ENCODE data around the gene ZNRF3.
"Not testable (repeated sequence)": the region's sequence is repeated elsewhere in the genome, so short reads cannot be mapped to it uniquely, and the experiment has no call there.

Gene ZNRF3

GRCh38 chr22:28841111-28841510, 42.3 kb upstream of the ZNRF3 start:
- Histone ChIP-seq H4K20me1 (ENCODE audit: insufficient read depth, low read length) (no peaks in the 10 kb centered on the region), H2AFZ (ENCODE audit: low read depth, low read length) (no peak overlapping the region), H3K4me1 (ENCODE audit: low read length) (no peaks in the 10 kb centered on the region), H3K4me3 (ENCODE audit: low read length) (no peak overlapping the region), H3K27me3 (ENCODE audit: low read depth, low read length) (no peaks in the 10 kb centered on the region), H3K27ac (ENCODE audit: low read length) (no peak overlapping the region), H3K9ac (ENCODE audit: low read length) (no peak overlapping the region), H3K4me2 (ENCODE audit: low read length) (no peak overlapping the region), H3K79me2 (ENCODE audit: low read length) (no peaks in the 10 kb centered on the region), H3K9me3 (ENCODE audit: insufficient read depth, low read length) (peaks cover 2% of the 10 kb centered on the region; the same call in 1 of the 2 replicates), H3K36me3 (replicated peaks; ENCODE audit: low read depth, low read length) (peaks cover 1% of the 10 kb centered on the region)
- TF ChIP-seq CTCF (IDR thresholded peaks at IDR 0.05; ENCODE audit: low read depth, low read length) (no peak), EZH2phosphoT487 (IDR thresholded peaks at IDR 0.05; ENCODE audit: low read depth) (no peak)

- Histone ChIP-seq H3K9me3 (ENCODE audit: insufficient read depth, low read length) (peaks cover 13% of the 10 kb centered on the region; the same call in 1 of the 2 replicates), H3K9ac (ENCODE audit: low read length) (no peak overlapping the region), H4K20me1 (ENCODE audit: insufficient read depth, low read length) (no peaks in the 10 kb centered on the region), H3K27ac (ENCODE audit: low read length) (no peak overlapping the region), H2AFZ (ENCODE audit: low read depth, low read length) (no peak overlapping the region), H3K4me2 (ENCODE audit: low read length) (no peak overlapping the region), H3K79me2 (ENCODE audit: low read length) (no peaks in the 10 kb centered on the region), H3K27me3 (ENCODE audit: low read depth, low read length) (no peaks in the 10 kb centered on the region), H3K4me3 (ENCODE audit: low read length) (no peak overlapping the region), H3K36me3 (replicated peaks; ENCODE audit: low read depth, low read length) (peaks cover 9% of the 10 kb centered on the region), H3K4me1 (ENCODE audit: low read length) (no peaks in the 10 kb centered on the region)
- TF ChIP-seq EZH2phosphoT487 (IDR thresholded peaks at IDR 0.05; ENCODE audit: low read depth) = no peak
- no peak for TF ChIP-seq CTCF (IDR thresholded peaks at IDR 0.05; ENCODE audit: low read depth, low read length)
Measured at GRCh38 chr22:28843633-28844032, 39.7 kb upstream of the ZNRF3 start.

- H3K79me2 ChIP-seq (ENCODE audit: low read length); H3K9ac ChIP-seq (ENCODE audit: low read length); H3K27me3 ChIP-seq (ENCODE audit: low read depth, low read length); H3K4me3 ChIP-seq (ENCODE audit: low read length); H3K4me1 ChIP-seq (ENCODE audit: low read length); H2AFZ ChIP-seq (ENCODE audit: low read depth, low read length); H3K4me2 ChIP-seq (ENCODE audit: low read length); H4K20me1 ChIP-seq (ENCODE audit: insufficient read depth, low read length); H3K27ac ChIP-seq (ENCODE audit: low read length); H3K36me3 ChIP-seq (replicated peaks; ENCODE audit: low read depth, low read length): not testable (repeated sequence)
- peaks cover 13% of the 10 kb centered on the region; the same call in 1 of the 2 replicates for H3K9me3 ChIP-seq (ENCODE audit: insufficient read depth, low read length)
Measured at GRCh38 chr22:28844277-28844676, 39.1 kb upstream of the ZNRF3 start.

GRCh38 chr22:28846994-28847393, 36.4 kb upstream of the ZNRF3 start:
- H3K9ac ChIP-seq (ENCODE audit: low read length) = no peak overlapping the region
- no peak overlapping the region for H3K4me2 ChIP-seq (ENCODE audit: low read length)
- H3K4me3 ChIP-seq (ENCODE audit: low read length) = no peak overlapping the region
- H3K9me3 ChIP-seq (ENCODE audit: insufficient read depth, low read length) = peaks cover 13% of the 10 kb centered on the region; the same call in 1 of the 2 replicates
- peaks cover 9% of the 10 kb centered on the region for H3K36me3 ChIP-seq (replicated peaks; ENCODE audit: low read depth, low read length)
- no peaks in the 10 kb centered on the region for H3K27me3 ChIP-seq (ENCODE audit: low read depth, low read length)
- no peaks in the 10 kb centered on the region for H3K4me1 ChIP-seq (ENCODE audit: low read length)
- H2AFZ ChIP-seq (ENCODE audit: low read depth, low read length) = no peak overlapping the region
- H3K79me2 ChIP-seq (ENCODE audit: low read length) = no peaks in the 10 kb centered on the region
- H4K20me1 ChIP-seq (ENCODE audit: insufficient read depth, low read length) = no peaks in the 10 kb centered on the region
- TF ChIP-seq CTCF (IDR thresholded peaks at IDR 0.05; ENCODE audit: low read depth, low read length) = no peak
- TF ChIP-seq EZH2phosphoT487 (IDR thresholded peaks at IDR 0.05; ENCODE audit: low read depth) = no peak
- no peak overlapping the region for H3K27ac ChIP-seq (ENCODE audit: low read length)
